Mucosa of descending colon (tissue), 3 donors: ENCODE data around the gene POLA1. TPM values are rescaled to one million over a fixed set of nuclear protein-coding genes. Genes with fewer than 3 reads are reported as not detected.

Experiments
- ATAC-seq: fragments of 200-7000 bp; cut with Tn5 transposase; one replicate; pipeline ENCODE4 v1.9.1; 2020; ENCODE audit warnings: mild to moderate bottlenecking, moderate library complexity
- DNase-seq, 3 donors: peaks; one replicate each; pipeline ENCODE4 v3.0.0-alpha.2; 2020
- H3K36me3 ChIP-seq: fragments of 200-600 bp; one replicate; pipeline ENCODE4 v1.8.0; 2021; ENCODE audit warnings: low read depth, mild to moderate bottlenecking
- H3K4me1 ChIP-seq: fragments of 200-600 bp; one replicate; pipeline ENCODE4 v1.8.0; 2021; ENCODE audit warnings: low read depth, mild to moderate bottlenecking
- H3K4me3 ChIP-seq: fragments of 200-600 bp; one replicate; pipeline ENCODE4 v1.8.0; 2021; ENCODE audit warnings: mild to moderate bottlenecking
- H3K9me3 ChIP-seq: fragments of 200-600 bp; one replicate; pipeline ENCODE4 v1.8.0; 2021; ENCODE audit warnings: mild to moderate bottlenecking
- intact Hi-C, 2 donors: fragments of 100-400 bp; cut with DNase I in 1 of 2; cut with micrococcal nuclease in 1 of 2; formaldehyde crosslinking; loops; one replicate each; pipeline versions ENCODE4 v1.11.0 to v1.11.1; 2022; cut with DNase I, micrococcal nuclease
- total RNA-seq, 3 donors: library from RNA; stranded (reverse); fragmentation: NEBNext Ultra II Directional in 2 of 3; extraction: Animal tissue kit (Norgen Biotek cat#: 25700) in 2 of 3; gene quantifications; one replicate each; pipeline versions ENCODE4 v1.2.1 to v1.2.4, GENCODE V29; 2021 to 2023
- TF ChIP-seq, protein P1 (sequence below): fragments of 200-600 bp; IDR thresholded peaks from one replicate; pipeline ENCODE4 v1.8.0; 2022; ENCODE audit warnings: antibody characterized with exemption, mild to moderate bottlenecking
- donor health status: DM: no; HTN: no; CAD: no; lungs with moderate emphysema.
- donor health status: DM: no; HTN: no; CAD: no.
- donor health status: DM: no; HTN: yes; CAD: no.

Gene POLA1
- total RNA-seq, 3 donors from 2014 or later = 11.5 to 14.4 (median 12.5) TPM

DNA sequence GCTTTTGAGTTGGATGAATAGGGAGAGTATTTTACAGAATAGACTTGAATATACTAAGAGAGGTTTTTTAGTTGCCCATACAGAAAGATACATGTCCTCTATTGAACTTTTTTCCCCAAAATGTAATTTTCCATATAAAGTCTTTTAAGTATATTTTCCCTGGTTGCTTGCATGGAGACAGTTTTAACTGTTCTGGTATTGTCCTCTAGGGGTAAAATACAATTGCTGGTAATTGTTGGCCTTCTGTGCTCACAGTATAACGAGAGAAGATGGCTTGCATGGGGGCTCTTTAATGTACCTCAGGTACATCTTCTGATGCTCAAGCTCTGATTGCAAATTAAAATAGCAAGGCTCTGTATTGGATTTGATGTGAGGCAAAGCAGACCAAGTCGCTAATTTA lies 186.0 kb downstream of the POLA1 start:
- no peak for ATAC-seq

GRCh38 chrX:24886916-24887315 lies 193.2 kb downstream of the POLA1 start:
- intact Hi-C loops = no loop called here
- no peaks in the 10 kb centered on the region for H3K36me3 ChIP-seq
- TF ChIP-seq, protein P1, sequence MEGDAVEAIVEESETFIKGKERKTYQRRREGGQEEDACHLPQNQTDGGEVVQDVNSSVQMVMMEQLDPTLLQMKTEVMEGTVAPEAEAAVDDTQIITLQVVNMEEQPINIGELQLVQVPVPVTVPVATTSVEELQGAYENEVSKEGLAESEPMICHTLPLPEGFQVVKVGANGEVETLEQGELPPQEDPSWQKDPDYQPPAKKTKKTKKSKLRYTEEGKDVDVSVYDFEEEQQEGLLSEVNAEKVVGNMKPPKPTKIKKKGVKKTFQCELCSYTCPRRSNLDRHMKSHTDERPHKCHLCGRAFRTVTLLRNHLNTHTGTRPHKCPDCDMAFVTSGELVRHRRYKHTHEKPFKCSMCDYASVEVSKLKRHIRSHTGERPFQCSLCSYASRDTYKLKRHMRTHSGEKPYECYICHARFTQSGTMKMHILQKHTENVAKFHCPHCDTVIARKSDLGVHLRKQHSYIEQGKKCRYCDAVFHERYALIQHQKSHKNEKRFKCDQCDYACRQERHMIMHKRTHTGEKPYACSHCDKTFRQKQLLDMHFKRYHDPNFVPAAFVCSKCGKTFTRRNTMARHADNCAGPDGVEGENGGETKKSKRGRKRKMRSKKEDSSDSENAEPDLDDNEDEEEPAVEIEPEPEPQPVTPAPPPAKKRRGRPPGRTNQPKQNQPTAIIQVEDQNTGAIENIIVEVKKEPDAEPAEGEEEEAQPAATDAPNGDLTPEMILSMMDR = no peak
- DNase-seq (no peak), ATAC-seq (no peak)
- H3K4me1 ChIP-seq = no peaks in the 10 kb centered on the region
- no peak overlapping the region for H3K4me3 ChIP-seq
- no peaks in the 10 kb centered on the region for H3K9me3 ChIP-seq

More for the DNA sequence above, 186.0 kb downstream of the POLA1 start:
- Histone ChIP-seq H3K36me3 (no peaks in the 10 kb centered on the region), H3K4me3 (no peak overlapping the region), H3K9me3 (no peaks in the 10 kb centered on the region), H3K4me1 (no peaks in the 10 kb centered on the region)
- intact Hi-C loops = no loop called here
- DNase-seq = no peak
- TF ChIP-seq, protein P1 = no peak

GRCh38 chrX:24890677-24891076 lies 197.0 kb downstream of the POLA1 start:
- no peaks in the 10 kb centered on the region for H3K36me3 ChIP-seq
- H3K9me3 ChIP-seq = no peaks in the 10 kb centered on the region
- intact Hi-C loops = no loop called here
- no peak for ATAC-seq
- TF ChIP-seq, protein P1 = no peak
- H3K4me1 ChIP-seq = no peaks in the 10 kb centered on the region
- H3K4me3 ChIP-seq = no peak overlapping the region
- DNase-seq = no peak

- DNase-seq (no peak), ATAC-seq (no peak)
- Histone ChIP-seq H3K36me3 (no peaks in the 10 kb centered on the region), H3K4me1 (no peaks in the 10 kb centered on the region), H3K4me3 (no peak overlapping the region), H3K9me3 (no peaks in the 10 kb centered on the region)
- TF ChIP-seq, protein P1 = no peak
- intact Hi-C loops = no loop called here
Measured at GRCh38 chrX:24899391-24899790, 205.7 kb downstream of the POLA1 start.

DNA sequence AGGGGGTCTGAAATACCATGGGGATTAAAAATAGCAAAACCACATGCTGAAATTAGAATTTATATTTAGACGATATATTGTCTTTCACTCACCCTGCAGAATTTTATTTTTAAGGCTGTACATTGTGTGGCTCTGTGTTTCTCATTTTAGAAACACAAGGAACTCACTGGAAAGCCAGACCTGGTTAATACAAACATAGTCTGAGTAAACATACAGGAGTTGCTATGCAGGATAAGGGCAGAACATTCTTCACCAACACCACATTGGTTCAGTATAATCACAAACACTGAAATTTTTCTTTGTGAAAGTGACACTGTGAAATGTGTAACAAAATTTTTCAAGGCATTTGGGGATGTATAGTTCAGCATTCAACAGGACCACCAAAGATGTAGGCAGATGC lies 206.5 kb downstream of the POLA1 start:
- TF ChIP-seq, protein P1 = no peak
- ATAC-seq = no peak
- no peak overlapping the region for H3K4me3 ChIP-seq
- H3K36me3 ChIP-seq = no peaks in the 10 kb centered on the region
- no peak for DNase-seq
- intact Hi-C loops = no loop called here
- H3K9me3 ChIP-seq = no peaks in the 10 kb centered on the region
- no peaks in the 10 kb centered on the region for H3K4me1 ChIP-seq

DNA sequence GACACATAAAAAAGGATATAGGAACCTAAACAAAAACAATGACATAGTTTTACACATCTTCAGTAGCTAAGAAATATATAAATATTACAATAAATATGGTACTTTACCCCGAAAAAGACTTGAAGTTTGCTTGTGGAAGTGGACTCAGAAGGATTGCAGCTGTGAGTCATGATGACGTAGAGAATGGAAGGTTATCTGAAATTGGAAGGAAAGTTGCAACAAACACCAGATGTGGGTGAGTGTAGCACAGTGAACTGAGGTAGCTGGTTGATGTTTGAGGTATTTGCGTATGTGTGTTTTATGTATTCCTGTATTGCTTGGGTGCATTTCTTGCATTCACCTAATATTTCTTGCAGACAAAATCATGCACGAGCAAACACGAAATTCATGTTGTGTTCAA lies 209.1 kb downstream of the POLA1 start:
- Histone ChIP-seq H3K36me3 (no peaks in the 10 kb centered on the region), H3K9me3 (no peaks in the 10 kb centered on the region), H3K4me3 (no peak overlapping the region), H3K4me1 (no peaks in the 10 kb centered on the region)
- TF ChIP-seq, protein P1 = no peak
- ATAC-seq = no peak
- DNase-seq = no peak
- intact Hi-C loops = no loop called here
